Kidney (tissue), 14 donors: ENCODE data around the gene LRCOL1. TPM values are rescaled to one million over a fixed set of nuclear protein-coding genes. Genes with fewer than 3 reads are reported as not detected.

Experiments
- DNase-seq, 5 donors: peaks; one replicate each; pipeline ENCODE4 v3.0.0-alpha.2; 2013 to 2020
- FAIRE-seq: peaks from 2 replicates; lab custom pipeline; 2012; peaks lifted over from hg19 to GRCh38; lab: Jason Lieb, UNC
- H3K27ac ChIP-seq, 2 donors: one replicate each; pipeline ENCODE4 v1.7.0; 2013; ENCODE audit warnings: low read depth in 2 of 2, low read length in 2 of 2, inconsistent platforms in 1 of 2
- H3K27me3 ChIP-seq: one replicate; pipeline ENCODE4 v1.7.1; 2013; ENCODE audit warnings: low read length, inconsistent platforms; ENCODE audit not compliant: control insufficient read depth, insufficient read depth
- H3K36me3 ChIP-seq, 3 donors: one replicate each; pipeline versions ENCODE4 v1.7.0 to v1.7.1; 2013; ENCODE audit warnings: low read length in 3 of 3, control low read depth in 1 of 3, inconsistent platforms in 1 of 3; ENCODE audit not compliant: insufficient read depth in 3 of 3, control insufficient read depth in 2 of 3
- H3K4me1 ChIP-seq, 3 donors: one replicate each; pipeline versions ENCODE4 v1.7.0 to v1.7.1; 2013; ENCODE audit warnings: low read length in 3 of 3, inconsistent platforms in 1 of 3, low read depth in 1 of 3; ENCODE audit not compliant: control insufficient read depth in 2 of 3, insufficient read depth in 2 of 3
- H3K4me3 ChIP-seq, 3 donors: one replicate each; pipeline versions ENCODE4 v1.7.0 to v1.8.1; 2013; ENCODE audit warnings: low read length in 3 of 3, control low read depth in 1 of 3, inconsistent platforms in 1 of 3
- H3K9ac ChIP-seq, 3 donors: one replicate each; pipeline versions ENCODE4 v1.7.0 to v1.7.1; 2013; ENCODE audit warnings: low read length in 3 of 3, control low read depth in 1 of 3, inconsistent platforms in 1 of 3
- H3K9me3 ChIP-seq, 3 donors: one replicate each; pipeline versions ENCODE4 v1.7.0 to v1.7.1; 2013; ENCODE audit warnings: low read length in 3 of 3, control low read depth in 1 of 3, inconsistent platforms in 1 of 3; ENCODE audit not compliant: control insufficient read depth in 2 of 3, insufficient read depth in 1 of 3
- intact Hi-C: fragments of 100-400 bp; cut with DNase I; formaldehyde crosslinking; loops from one replicate; pipeline ENCODE4 v1.11.1; 2022
- polyA plus RNA-seq: library from polyadenylated mRNA; stranded (reverse); fragments of 350-450 nt; fragmentation: Illumina TruSeq; extraction: RNeasy Lipid Tissue Mini Kit (QIAGEN cat#74804); gene quantifications from one replicate; pipeline ENCODE4 v1.2.3, GENCODE V29; 2014; ENCODE audit warnings: low read depth, low replicate concordance; ENCODE audit not compliant: insufficient read depth
- total RNA-seq: library from RNA; stranded (reverse); fragmentation: NEBNext Ultra II Directional; extraction: Animal tissue kit (Norgen Biotek cat#: 25700); gene quantifications from one replicate; pipeline ENCODE4 v1.2.1, GENCODE V29; 2021
- TF ChIP-seq, protein P1 (sequence below): IDR thresholded peaks from 3 replicates; pipeline ENCODE4 v1.5.1; 2012; ENCODE audit warnings: mild to moderate bottlenecking, moderate library complexity, borderline replicate concordance; ENCODE audit not compliant: insufficient read depth; ENCODE audit errors: extremely low read depth
- donor health status: control.
- donor health status: control.
- donor health status: control.
- donor health status: control.
- donor health status: control.
- donor health status: DM: yes; HTN: yes; CAD: no.
- donor health status: Normal renal cell carcinoma (clear cell type).

The LRCOL1 gene
- total and polyA plus RNA-seq, 2 donors from 2014 or later: 1.0 to 1.8 TPM

DNA sequence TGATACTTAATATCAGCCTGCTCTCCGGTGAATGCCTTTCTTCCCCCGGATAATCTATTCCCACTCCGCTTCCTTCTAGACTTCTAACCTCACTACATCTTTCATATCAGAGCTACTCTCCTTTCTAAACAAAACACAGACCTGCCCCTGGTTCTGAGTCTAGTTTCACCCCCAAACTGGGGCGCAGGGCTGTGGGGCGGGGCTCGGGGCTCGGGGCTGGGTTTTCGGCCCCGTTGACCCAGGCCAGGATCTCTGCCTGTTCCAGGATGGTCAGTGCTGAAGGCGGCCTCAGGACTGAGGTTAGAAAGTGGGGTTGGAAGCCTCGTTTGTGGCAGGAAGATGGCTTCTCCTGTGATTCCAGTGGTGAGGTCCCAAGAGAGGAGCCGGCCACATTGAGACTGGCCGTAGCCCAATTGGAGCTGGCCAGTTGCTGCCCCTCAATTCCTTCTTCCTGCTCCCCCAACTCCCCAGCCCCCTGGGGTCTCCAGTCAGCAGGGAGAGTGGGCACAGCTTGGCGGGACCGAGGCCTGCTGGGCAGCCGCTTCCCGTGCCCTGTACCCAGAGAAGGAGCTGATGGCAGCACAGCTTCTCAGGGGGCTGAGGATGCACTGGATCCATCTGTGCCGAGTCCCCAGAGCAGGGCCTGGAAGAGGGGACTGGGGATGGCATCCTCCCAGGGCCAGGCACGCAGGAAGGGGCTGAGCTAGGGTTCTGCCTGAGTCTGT, 52.9 kb downstream of the LRCOL1 start:
- no peak overlapping the region for H3K4me3 ChIP-seq
- no peaks in the 10 kb centered on the region for H3K9me3 ChIP-seq
- FAIRE-seq: no peak
- no peak overlapping the region for H3K27ac ChIP-seq
- DNase-seq: no peak
- TF ChIP-seq, protein P1, sequence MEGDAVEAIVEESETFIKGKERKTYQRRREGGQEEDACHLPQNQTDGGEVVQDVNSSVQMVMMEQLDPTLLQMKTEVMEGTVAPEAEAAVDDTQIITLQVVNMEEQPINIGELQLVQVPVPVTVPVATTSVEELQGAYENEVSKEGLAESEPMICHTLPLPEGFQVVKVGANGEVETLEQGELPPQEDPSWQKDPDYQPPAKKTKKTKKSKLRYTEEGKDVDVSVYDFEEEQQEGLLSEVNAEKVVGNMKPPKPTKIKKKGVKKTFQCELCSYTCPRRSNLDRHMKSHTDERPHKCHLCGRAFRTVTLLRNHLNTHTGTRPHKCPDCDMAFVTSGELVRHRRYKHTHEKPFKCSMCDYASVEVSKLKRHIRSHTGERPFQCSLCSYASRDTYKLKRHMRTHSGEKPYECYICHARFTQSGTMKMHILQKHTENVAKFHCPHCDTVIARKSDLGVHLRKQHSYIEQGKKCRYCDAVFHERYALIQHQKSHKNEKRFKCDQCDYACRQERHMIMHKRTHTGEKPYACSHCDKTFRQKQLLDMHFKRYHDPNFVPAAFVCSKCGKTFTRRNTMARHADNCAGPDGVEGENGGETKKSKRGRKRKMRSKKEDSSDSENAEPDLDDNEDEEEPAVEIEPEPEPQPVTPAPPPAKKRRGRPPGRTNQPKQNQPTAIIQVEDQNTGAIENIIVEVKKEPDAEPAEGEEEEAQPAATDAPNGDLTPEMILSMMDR: no peak
- no peaks in the 10 kb centered on the region for H3K27me3 ChIP-seq
- H3K36me3 ChIP-seq: no peaks in the 10 kb centered on the region
- H3K9ac ChIP-seq: no peak overlapping the region
- intact Hi-C loops: no loop called here
- H3K4me1 ChIP-seq: peaks cover 0 to 11% (median 0%) of the 10 kb centered on the region in 3 donors

DNA sequence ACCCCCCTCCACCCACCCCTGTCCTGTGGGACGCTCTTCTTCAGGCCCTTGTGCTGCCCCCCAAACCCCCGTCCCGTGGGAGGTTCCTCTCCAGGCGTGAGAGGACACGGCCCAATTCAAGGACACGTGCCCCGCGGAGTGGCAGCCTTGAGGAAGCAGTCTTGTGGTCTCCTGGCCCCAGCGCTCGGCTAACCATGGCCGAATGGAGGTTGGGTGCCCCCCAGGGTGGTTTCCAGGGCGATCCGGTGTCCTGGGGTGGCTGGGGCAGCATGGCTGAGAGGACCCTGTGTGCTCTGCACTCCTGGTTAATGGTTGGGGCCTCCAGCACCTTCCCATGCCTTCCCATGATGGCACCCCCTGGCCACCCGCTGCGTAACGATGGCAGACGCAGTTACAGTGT, 53.6 kb downstream of the LRCOL1 start:
- Histone ChIP-seq H3K27ac (no peak overlapping the region), H3K4me3 (no peak overlapping the region), H3K36me3 (no peaks in the 10 kb centered on the region), H3K4me1 (peaks cover 0 to 11% (median 0%) of the 10 kb centered on the region in 3 donors), H3K9me3 (no peaks in the 10 kb centered on the region), H3K9ac (no peak overlapping the region), H3K27me3 (no peaks in the 10 kb centered on the region)
- no peak for DNase-seq
- TF ChIP-seq, protein P1: no peak
- intact Hi-C loops: no loop called here
- no peak for FAIRE-seq

DNA sequence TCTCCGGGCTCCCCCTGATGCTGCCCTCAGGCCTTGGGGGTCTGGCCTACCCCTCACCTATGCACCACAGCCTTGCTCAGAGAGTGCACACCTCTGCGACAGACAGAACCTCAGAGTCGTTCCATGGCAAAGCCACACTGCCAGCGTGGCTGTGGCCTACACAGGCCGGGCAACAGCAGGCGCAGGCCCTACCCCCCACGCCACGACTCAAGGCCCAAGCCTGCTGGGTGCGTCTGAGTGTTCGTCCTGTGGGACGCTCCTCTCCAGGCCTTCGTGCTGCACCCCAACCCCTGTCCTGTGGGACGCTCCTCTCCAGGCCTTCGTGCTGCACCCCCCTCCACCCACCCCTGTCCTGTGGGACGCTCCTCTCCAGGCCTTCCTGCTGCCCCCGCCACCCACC, 54.2 kb downstream of the LRCOL1 start:
- H3K27me3 ChIP-seq: no peaks in the 10 kb centered on the region
- intact Hi-C loops: no loop called here
- H3K36me3 ChIP-seq: no peaks in the 10 kb centered on the region
- DNase-seq: no peak
- no peak for FAIRE-seq
- TF ChIP-seq, protein P1: no peak
- no peak overlapping the region for H3K4me3 ChIP-seq
- no peak overlapping the region for H3K9ac ChIP-seq
- no peaks in the 10 kb centered on the region for H3K9me3 ChIP-seq
- H3K4me1 ChIP-seq: peaks cover 0 to 9% (median 0%) of the 10 kb centered on the region in 3 donors
- no peak overlapping the region for H3K27ac ChIP-seq
